Right cardiac atrium (tissue), 5 donors: ENCODE results near the gene QSOX2. TPM values are rescaled to one million over a fixed set of nuclear protein-coding genes. Genes with fewer than 3 reads are reported as not detected.

ENCODE experiments used
- ATAC-seq, 2 donors: fragments of 200-7000 bp; cut with Tn5 transposase; one replicate each; pipeline versions ENCODE4 v1.8.0 to v1.9.1; 2020; ENCODE audit warnings: moderate library complexity in 2 of 2, mild to moderate bottlenecking in 1 of 2
- DNase-seq, 3 donors: peaks; one replicate each; pipeline ENCODE4 v3.0.0-alpha.2; 2020
- H3K27ac ChIP-seq: one replicate; pipeline ENCODE4 v1.5.1; 2013; ENCODE audit warnings: mild to moderate bottlenecking, low read length, control low read depth, moderate library complexity
- H3K27me3 ChIP-seq: one replicate; pipeline ENCODE4 v1.6.1; 2013; ENCODE audit not compliant: control insufficient read depth, insufficient read depth
- H3K4me1 ChIP-seq: one replicate; pipeline ENCODE4 v1.6.1; 2013; ENCODE audit warnings: low read length; ENCODE audit not compliant: control insufficient read depth, insufficient read depth
- H3K4me3 ChIP-seq: one replicate; pipeline ENCODE4 v1.5.1; 2013; ENCODE audit warnings: low read length, control low read depth
- H3K9me3 ChIP-seq: one replicate; pipeline ENCODE4 v1.6.1; 2013; ENCODE audit warnings: low read length; ENCODE audit not compliant: control insufficient read depth
- WGBS: extraction: QIAGEN DNeasy Blood & Tissue Kit; methylation state at CpG from one replicate; pipeline ENCODE4 v1.1.7; 2013; 5-methylcytosine and 5-hydroxymethylcytosine counted together
- intact Hi-C, 4 donors: fragments of 100-400 bp; cut with DNase I; formaldehyde crosslinking; loops; one replicate each; pipeline versions ENCODE4 v1.11.0 to v1.14.0; 2022 to 2023
- polyA plus RNA-seq: library from polyadenylated mRNA; stranded (reverse); fragments of 200-250 nt; gene quantifications from one replicate; pipeline ENCODE4 v1.2.3, GENCODE V29; 2013
- total RNA-seq, 4 donors: library from RNA; stranded (reverse); fragmentation: NEBNext Ultra II Directional; extraction: Animal tissue kit (Norgen Biotek cat#: 25700); gene quantifications; one replicate each; pipeline ENCODE4 v1.2.1, GENCODE V29; 2021
- donor health status: healthy with polysubstance abuse.
- donor health status: DM: no; HTN: yes; CAD: no.
- donor health status: DM: no; HTN: no; CAD: no.
- donor health status: DM: no; HTN: yes; CAD: no; lungs with severe emphysema.
- donor health status: DM: yes; HTN: yes; CAD: no.

The QSOX2 gene
- total and polyA plus RNA-seq, 5 donors = 4.5 to 9.0 (median 6.8) TPM

DNA sequence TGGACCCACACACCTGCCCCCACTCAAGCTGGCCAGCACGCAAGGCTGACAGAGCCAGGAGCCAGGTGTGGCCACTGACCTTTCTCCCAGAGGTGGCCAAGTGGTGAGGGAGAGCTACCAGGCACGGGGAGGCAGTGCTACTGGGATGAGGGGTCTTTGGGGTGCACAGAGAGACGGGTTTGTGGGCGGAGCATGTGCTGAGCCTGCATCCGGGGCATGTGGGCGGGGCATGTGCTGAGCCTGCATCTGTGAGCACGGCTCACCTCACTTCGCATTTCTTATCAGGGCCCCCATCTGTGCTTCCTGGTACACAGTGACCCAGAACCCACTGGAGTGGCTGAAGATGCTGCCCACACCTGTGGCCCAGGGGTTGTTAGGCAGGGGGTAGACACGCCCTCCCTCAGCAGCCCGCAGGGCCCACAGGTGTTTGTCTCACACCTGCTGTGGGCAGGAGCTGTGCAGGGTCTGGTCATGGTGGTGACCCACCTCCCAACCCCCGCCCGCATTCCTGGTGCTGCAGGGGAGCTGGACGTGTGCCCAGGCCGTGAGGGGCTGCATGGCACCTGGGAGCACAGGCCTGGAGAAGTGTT lies 36.8 kb upstream of the QSOX2 start:
- DNase-seq (peak in 1 of 3 donors; percentile 60), ATAC-seq (no peak)
- Histone ChIP-seq H3K4me3 (no peak overlapping the region), H3K27me3 (no peaks in the 10 kb centered on the region), H3K9me3 (no peaks in the 10 kb centered on the region), H3K27ac (no peak overlapping the region), H3K4me1 (no peaks in the 10 kb centered on the region)
- intact Hi-C loops = loop anchor here in 2 of 4 donors (5.0 to 10.0 kb wide), 3 partner anchors 108 to 318 kb away; partner anchors contain the start of gene UBAC1 (in 1 of the 2)
- 64% methylated on average over 14 of the region's 14 CpGs for WGBS

DNA sequence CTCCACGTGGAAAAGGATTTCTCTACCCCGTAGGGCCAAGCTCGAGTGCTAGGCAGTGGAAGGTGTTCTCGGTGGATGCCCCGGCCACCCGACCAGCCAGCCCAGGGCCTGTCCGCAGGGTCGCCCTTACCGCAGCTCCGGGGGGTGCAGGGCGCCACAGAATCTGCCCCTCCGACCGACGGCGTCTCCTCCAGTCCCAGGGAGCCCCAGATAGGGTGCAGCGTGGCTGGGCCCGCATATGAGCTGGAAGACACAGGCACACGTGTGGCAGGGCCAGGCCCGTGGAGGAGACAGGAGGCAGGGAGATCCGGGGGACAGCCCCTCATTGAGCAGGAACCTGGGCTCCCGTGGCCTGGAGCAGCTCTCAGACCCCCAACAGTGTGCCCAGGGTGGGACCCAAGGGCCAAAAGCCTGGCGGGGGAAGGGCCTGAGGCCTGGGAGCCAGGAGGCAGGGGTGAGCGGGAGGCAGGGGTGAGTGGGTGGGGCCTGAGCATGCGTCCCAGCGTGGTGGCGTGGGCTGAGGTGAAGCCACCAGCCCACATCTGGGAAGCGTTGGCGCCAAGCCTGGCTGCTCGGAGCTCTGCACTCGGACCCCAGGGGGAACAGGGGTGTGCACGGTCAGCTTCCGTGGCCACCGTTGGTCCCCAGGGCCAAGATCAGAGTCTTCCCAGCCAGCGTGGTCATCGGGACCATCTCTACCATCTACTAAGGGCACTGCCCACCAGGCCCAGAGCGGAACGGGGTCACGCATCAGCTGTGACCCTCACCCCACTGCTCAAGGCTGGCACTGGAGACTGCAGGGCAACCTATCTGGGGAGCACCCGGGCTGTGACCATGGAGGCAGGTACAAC lies 36.0 kb upstream of the QSOX2 start:
- intact Hi-C loops = loop anchor here in 2 of 4 donors (5.0 to 10.0 kb wide), 3 partner anchors 107 to 317 kb away; partner anchors contain the start of gene UBAC1 (in 1 of the 2)

DNA sequence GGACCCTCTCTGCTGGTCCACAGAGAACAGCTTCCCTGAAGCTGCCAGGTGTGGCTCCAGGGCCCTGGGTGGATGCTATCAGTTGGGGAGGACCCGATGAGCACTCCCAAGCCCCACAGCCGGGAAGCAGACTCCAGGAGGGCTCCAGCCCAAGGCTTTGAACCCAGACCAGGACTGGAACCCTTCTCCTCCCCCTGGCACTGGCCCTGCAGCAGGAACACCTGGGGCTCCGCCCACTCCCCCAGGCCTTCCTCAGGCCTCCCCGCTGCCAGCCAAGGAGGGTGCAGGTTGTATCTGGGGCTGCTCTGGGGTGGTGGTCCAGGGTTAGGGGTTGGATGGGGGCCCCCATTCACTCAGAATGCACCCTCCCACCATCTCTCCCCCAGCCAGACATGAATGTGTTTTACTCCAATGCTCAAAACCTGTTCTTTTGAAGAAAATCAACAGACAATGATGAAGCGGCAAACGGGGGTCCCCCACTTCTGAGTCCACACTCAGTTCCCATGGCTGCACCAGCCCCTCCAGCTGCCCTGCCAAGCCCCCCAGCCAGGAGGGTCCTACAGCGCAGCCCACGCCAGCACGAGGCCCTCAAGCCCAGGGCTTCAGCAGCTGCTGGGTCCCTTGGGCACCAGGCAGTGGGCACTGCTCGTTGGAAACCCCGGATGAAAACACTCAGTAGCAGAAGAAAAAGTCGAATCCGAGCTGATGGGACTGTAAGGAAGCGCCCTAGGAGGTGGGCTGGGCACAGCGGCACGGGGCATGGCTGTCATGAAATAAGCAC lies 35.1 kb upstream of the QSOX2 start:
- no peak overlapping the region for H3K4me3 ChIP-seq
- H3K27ac ChIP-seq = no peak overlapping the region
- no peaks in the 10 kb centered on the region for H3K4me1 ChIP-seq
- ATAC-seq (no peak), DNase-seq (no peak)
- H3K27me3 ChIP-seq = no peaks in the 10 kb centered on the region
- intact Hi-C loops = loop anchor here in 2 of 4 donors (5.0 to 10.0 kb wide), 3 partner anchors 106 to 316 kb away; partner anchors contain the start of gene UBAC1 (in 1 of the 2)
- WGBS = 84% methylated on average over 16 of the region's 16 CpGs
- no peaks in the 10 kb centered on the region for H3K9me3 ChIP-seq

More for the DNA sequence above, 36.0 kb upstream of the QSOX2 start:
- ATAC-seq (no peak), DNase-seq (no peak)
- H3K4me3 ChIP-seq = no peak overlapping the region
- no peaks in the 10 kb centered on the region for H3K9me3 ChIP-seq
- H3K27ac ChIP-seq = no peak overlapping the region
- H3K4me1 ChIP-seq = no peaks in the 10 kb centered on the region
- H3K27me3 ChIP-seq = no peaks in the 10 kb centered on the region
- 82% methylated on average over 39 of the region's 39 CpGs for WGBS

DNA sequence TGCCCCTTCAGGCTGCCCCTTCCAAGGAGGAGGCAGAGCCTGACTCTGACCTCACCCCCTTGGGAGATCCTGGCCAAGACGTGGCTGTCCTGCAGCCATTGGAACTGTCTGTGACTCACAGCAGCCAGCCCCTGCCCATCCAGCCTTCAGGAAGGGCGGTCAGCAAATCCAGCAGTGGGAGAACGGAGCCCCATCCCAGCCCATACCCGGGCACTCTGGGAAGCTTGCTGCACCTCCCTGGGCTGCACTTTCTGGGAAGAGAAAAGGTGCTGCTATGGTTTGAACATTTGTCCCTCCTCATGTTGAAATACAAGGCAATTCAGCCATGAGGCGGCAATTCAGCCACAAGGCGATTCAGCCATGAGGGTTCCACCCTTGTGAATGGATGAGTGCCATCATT lies 33.9 kb upstream of the QSOX2 start:
- H3K27ac ChIP-seq = no peak overlapping the region
- no peak for ATAC-seq
- WGBS = 76% methylated on average over 6 of the region's 6 CpGs
- H3K27me3 ChIP-seq = no peaks in the 10 kb centered on the region
- no peak for DNase-seq
- intact Hi-C loops = no loop called here
- H3K4me3 ChIP-seq = no peak overlapping the region
- no peaks in the 10 kb centered on the region for H3K4me1 ChIP-seq
- no peaks in the 10 kb centered on the region for H3K9me3 ChIP-seq

DNA sequence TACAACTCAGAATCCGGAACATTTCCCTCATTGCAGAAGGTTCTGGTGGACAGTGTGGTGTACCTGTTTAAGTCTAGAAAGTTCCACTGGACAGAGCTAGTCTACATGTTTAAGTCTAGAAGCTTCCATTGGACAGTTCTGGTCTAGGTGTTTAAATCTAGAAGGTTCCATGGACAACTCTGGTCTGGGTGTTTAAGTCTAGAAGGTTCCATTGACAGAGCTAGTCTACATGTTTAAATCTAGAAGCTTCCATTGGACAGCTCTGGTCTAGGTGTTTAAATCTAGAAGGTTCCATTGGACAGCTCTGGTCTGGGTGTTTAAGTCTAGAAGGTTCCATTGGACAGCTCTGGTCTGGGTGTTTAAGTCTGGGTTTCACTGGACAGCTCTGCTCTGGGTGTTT lies 33.3 kb upstream of the QSOX2 start:
- H3K27ac ChIP-seq = no peak overlapping the region
- H3K4me1 ChIP-seq = no peaks in the 10 kb centered on the region
- H3K27me3 ChIP-seq = no peaks in the 10 kb centered on the region
- 85% methylated on average over 1 of the region's 1 CpG for WGBS
- H3K4me3 ChIP-seq = no peak overlapping the region
- ATAC-seq (no peak), DNase-seq (no peak)
- intact Hi-C loops = no loop called here
- H3K9me3 ChIP-seq = no peaks in the 10 kb centered on the region

DNA sequence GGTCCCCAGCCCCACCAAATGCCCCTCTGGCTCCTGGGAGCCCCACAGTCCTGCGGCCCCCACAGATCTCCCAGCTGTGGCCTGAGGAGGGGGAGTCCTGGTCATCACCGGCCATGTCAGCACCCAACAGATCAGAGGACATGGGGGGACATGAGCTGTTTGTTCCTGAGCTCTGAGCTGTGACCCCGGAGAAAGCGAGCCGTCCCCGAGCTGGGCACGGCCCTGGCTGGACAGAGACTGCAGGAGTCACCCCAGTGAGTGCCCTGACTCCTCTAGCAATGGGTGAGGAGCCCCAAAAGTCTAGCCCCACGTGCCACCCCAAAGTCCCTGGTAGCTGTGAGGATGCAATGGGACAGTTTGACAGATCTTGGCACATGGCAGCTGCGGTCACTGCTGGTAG lies 32.6 kb upstream of the QSOX2 start:
- WGBS = 81% methylated on average over 9 of the region's 9 CpGs
- ATAC-seq (no peak), DNase-seq (no peak)
- Histone ChIP-seq H3K4me3 (no peak overlapping the region), H3K27ac (no peak overlapping the region), H3K9me3 (no peaks in the 10 kb centered on the region), H3K4me1 (no peaks in the 10 kb centered on the region), H3K27me3 (no peaks in the 10 kb centered on the region)
- intact Hi-C loops = no loop called here

DNA sequence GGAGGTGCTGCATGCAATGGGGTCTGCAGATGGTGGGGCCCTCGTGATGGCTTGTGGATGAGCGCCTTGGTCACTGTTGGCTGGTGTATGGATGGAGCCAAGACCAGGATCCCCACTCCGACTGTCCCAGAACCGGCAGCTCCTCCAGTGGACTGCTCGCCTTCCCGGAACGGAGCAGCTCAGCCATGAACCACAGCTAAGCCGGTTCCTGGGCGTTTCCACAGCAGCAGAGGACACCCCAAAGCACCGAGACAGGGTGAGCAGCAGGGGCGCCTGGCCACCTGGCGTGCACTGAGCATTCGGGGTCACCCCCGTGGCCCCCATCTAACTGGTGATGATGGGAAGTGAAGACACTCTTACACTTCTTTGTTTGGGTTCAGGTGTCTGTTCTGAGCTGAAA lies 32.1 kb upstream of the QSOX2 start:
- Histone ChIP-seq H3K27ac (no peak overlapping the region), H3K9me3 (no peaks in the 10 kb centered on the region), H3K4me3 (no peak overlapping the region), H3K27me3 (no peaks in the 10 kb centered on the region), H3K4me1 (no peaks in the 10 kb centered on the region)
- no peak for ATAC-seq
- intact Hi-C loops = no loop called here
- no peak for DNase-seq
- WGBS = 87% methylated on average over 14 of the region's 14 CpGs

DNA sequence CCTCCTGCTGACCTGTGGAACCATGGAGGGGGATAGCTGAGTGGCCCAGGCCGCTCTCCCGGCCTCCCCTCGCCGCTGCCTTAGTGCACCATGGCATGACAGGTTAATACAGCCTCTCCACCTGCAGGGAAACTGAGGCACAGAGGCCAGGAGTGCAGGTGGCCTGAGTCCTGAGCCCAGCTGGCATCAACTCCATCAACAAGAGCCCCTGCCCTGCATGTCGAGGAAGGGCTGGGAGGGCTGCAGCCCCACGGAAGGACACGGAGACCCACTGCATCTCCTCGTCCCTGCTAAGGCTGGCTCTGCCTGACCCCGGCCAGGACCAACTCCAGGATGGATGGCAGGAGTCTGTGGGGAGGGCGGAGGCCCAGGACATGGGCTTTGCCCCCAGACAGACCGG lies 31.1 kb upstream of the QSOX2 start:
- intact Hi-C loops = no loop called here
- no peaks in the 10 kb centered on the region for H3K27me3 ChIP-seq
- H3K4me1 ChIP-seq = no peaks in the 10 kb centered on the region
- no peak overlapping the region for H3K27ac ChIP-seq
- no peak for DNase-seq
- WGBS = 79% methylated on average over 11 of the region's 11 CpGs
- no peaks in the 10 kb centered on the region for H3K9me3 ChIP-seq
- no peak overlapping the region for H3K4me3 ChIP-seq
- ATAC-seq = no peak

DNA sequence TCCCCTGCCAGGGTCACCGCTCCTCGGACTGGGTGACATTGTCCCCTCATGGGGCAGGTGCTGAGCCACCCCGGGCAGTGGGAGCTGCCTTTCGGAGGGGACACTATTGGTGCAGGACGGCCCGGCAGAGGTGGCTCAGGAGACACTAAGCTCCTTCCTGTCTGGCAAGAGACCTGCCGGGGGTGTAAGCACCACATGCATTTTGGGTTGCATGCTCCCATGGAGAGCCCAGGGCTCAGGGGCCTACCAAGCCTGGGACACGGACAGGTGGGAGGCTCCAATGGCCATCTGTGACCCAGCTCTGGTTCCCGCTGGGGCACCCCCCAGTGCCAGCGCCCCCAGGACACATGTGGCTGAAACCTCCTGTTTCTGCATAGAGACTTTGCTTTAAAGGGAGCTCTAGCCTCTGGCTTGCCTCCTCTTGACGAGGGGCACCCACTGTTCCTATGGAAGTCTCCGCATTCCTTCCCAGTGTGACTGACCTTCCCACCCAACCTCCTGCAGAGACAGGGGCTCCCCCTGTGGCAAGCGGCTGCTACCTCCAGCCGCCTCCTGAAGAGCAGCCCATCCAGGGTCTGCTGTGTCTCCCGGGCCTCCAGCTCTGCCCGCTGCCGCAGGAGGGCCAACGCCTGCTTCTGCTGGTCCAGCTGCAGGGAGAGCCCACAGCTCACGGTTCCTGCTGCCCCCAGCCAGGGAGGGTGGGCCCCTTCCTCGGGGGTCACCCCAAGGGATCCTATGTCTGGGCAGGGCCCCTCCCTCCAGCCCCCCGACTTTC lies 30.2 kb upstream of the QSOX2 start:
- DNase-seq (no peak), ATAC-seq (no peak)
- 56% methylated on average over 21 of the region's 21 CpGs for WGBS
- Histone ChIP-seq H3K4me1 (no peaks in the 10 kb centered on the region), H3K9me3 (no peaks in the 10 kb centered on the region), H3K4me3 (no peak overlapping the region), H3K27me3 (no peaks in the 10 kb centered on the region), H3K27ac (no peak overlapping the region)
- intact Hi-C loops = no loop called here

DNA sequence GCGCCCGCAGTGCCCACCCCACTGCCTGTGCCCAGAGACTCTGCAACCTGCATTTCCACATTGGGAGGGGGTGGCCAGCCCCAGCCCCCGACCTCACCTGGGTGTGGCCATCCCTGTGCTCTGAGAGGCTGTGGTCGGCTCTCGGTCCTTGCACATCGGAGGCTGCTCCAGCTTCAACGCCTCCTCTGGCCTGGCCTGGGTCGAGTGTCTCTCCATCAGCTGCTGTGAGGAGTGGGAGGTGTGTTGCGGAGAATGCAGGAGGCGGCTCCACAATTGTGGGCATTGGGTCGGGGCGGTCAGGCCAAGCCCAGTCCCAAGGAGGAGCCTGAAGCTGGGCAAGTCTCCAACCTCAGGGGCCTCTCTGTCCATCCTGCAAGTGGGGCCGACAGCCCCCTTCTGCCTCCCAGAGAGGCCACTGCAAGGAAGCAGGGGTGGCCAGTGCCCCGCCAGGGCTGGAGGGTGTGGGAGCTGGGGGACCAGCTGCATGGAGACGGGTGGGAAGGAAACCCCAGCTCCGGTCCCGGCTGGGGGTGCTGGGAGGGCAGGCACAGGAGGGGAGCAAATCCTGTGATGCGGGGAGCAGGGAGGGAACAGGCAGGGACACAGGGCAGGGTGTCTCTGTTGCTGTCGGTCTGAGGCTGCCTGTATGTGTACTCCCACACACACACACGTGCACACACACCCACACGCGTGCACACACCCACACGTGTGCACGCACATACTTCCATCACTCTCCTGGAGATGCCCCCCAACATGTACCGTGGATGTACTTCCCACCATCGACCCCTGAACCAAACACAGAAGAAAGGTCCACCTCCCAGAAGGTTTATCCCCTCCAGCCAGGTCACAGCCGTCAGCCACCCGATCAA lies 29.4 kb upstream of the QSOX2 start:
- intact Hi-C loops = no loop called here
- ATAC-seq (no peak), DNase-seq (no peak)
- WGBS = 66% methylated on average over 28 of the region's 28 CpGs
- H3K27ac ChIP-seq = no peak overlapping the region
- H3K4me1 ChIP-seq = no peaks in the 10 kb centered on the region
- H3K4me3 ChIP-seq = no peak overlapping the region
- H3K27me3 ChIP-seq = no peaks in the 10 kb centered on the region
- no peaks in the 10 kb centered on the region for H3K9me3 ChIP-seq
